MM.1S (cell line): ENCODE results near the gene IMP3.

Source experiments
- DNase-seq: peaks from one replicate; pipeline ENCODE4 v3.0.0-alpha.2; 2015
- H2AFZ ChIP-seq: fragments of 300-600 bp; sonication (generic); 2 replicates; pipeline ENCODE4 v1.6.0; 2016; ENCODE audit warnings: antibody characterized with exemption, low read length
- H3F3A ChIP-seq: fragments of 300-600 bp; sonication (generic); 2 replicates; pipeline ENCODE4 v1.6.1; 2016; ENCODE audit warnings: mild to moderate bottlenecking, antibody characterized with exemption, low read length, moderate library complexity, mixed read lengths; ENCODE audit not compliant: insufficient read depth
- H3K27ac ChIP-seq: fragments of 300-600 bp; sonication (generic); 2 replicates; pipeline ENCODE4 v1.5.1; 2016; ENCODE audit warnings: mild to moderate bottlenecking, low read length
- H3K27me3 ChIP-seq: fragments of 300-600 bp; sonication (generic); replicated peaks from 2 replicates; pipeline ENCODE4 v1.6.0; 2016; ENCODE audit warnings: low read length; ENCODE audit not compliant: insufficient read depth
- H3K36me3 ChIP-seq: fragments of 300-600 bp; sonication (generic); replicated peaks from 2 replicates; pipeline ENCODE4 v1.6.1; 2016; ENCODE audit warnings: mild to moderate bottlenecking, low read length, mixed read lengths; ENCODE audit not compliant: insufficient read depth
- H3K4me1 ChIP-seq: fragments of 300-600 bp; sonication (generic); 2 replicates; pipeline ENCODE4 v1.6.1; 2016; ENCODE audit warnings: low read length, mixed read lengths
- H3K4me2 ChIP-seq: fragments of 300-600 bp; sonication (generic); 2 replicates; pipeline ENCODE4 v1.6.0; 2016; ENCODE audit warnings: low read depth, low read length
- H3K4me3 ChIP-seq: fragments of 300-600 bp; sonication (generic); 2 replicates; pipeline ENCODE4 v1.5.1; 2016; ENCODE audit warnings: low read length, mixed read lengths
- H3K79me2 ChIP-seq: fragments of 300-600 bp; sonication (generic); 2 replicates; pipeline ENCODE4 v1.6.1; 2016; ENCODE audit warnings: mixed run types, low read length, mixed read lengths
- H3K9ac ChIP-seq: fragments of 300-600 bp; sonication (generic); 2 replicates; pipeline ENCODE4 v1.6.1; 2016; ENCODE audit warnings: low read length, mixed read lengths
- H3K9me2 ChIP-seq: fragments of 300-600 bp; sonication (generic); replicated peaks from 2 replicates; pipeline ENCODE4 v1.6.1; 2016; ENCODE audit warnings: mild to moderate bottlenecking, low read length, mixed read lengths; ENCODE audit not compliant: insufficient read depth
- H3K9me3 ChIP-seq: fragments of 300-600 bp; sonication (generic); replicated peaks from 2 replicates; pipeline ENCODE4 v1.6.1; 2016; ENCODE audit warnings: mild to moderate bottlenecking, low read length, mixed read lengths; ENCODE audit not compliant: insufficient read depth
- H4K20me1 ChIP-seq: fragments of 300-600 bp; sonication (generic); 2 replicates; pipeline ENCODE4 v1.6.1; 2016; ENCODE audit warnings: mild to moderate bottlenecking, low read length, moderate library complexity, mixed read lengths; ENCODE audit not compliant: insufficient read depth
- EZH2 ChIP-seq: fragments of 300-600 bp; sonication (generic); optimal IDR thresholded peaks from 2 replicates; pipeline ENCODE3; 2017; ENCODE audit warnings: low read depth, mild to moderate bottlenecking, antibody characterized with exemption, low read length, mixed read lengths
- EZH2phosphoT487 ChIP-seq: fragments of 300-600 bp; sonication (generic); IDR thresholded peaks from 2 replicates; pipeline ENCODE4 v1.6.1; 2018; ENCODE audit warnings: antibody characterized with exemption, low read length
- TF ChIP-seq, protein P1 (sequence below): fragments of 300-600 bp; sonication (generic); IDR thresholded peaks from 2 replicates; pipeline ENCODE4 v1.5.1; 2016; ENCODE audit warnings: antibody characterized with exemption, low read length, mixed read lengths

Gene IMP3

GRCh38 chr15:75648156-75649000, 8.4 kb upstream of the IMP3 start:
- TF ChIP-seq EZH2 = no peak
- TF ChIP-seq, protein P1, sequence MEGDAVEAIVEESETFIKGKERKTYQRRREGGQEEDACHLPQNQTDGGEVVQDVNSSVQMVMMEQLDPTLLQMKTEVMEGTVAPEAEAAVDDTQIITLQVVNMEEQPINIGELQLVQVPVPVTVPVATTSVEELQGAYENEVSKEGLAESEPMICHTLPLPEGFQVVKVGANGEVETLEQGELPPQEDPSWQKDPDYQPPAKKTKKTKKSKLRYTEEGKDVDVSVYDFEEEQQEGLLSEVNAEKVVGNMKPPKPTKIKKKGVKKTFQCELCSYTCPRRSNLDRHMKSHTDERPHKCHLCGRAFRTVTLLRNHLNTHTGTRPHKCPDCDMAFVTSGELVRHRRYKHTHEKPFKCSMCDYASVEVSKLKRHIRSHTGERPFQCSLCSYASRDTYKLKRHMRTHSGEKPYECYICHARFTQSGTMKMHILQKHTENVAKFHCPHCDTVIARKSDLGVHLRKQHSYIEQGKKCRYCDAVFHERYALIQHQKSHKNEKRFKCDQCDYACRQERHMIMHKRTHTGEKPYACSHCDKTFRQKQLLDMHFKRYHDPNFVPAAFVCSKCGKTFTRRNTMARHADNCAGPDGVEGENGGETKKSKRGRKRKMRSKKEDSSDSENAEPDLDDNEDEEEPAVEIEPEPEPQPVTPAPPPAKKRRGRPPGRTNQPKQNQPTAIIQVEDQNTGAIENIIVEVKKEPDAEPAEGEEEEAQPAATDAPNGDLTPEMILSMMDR = no peak
- TF ChIP-seq EZH2phosphoT487 = no peak
- no peaks in the 10 kb centered on the region for H3K79me2 ChIP-seq
- peak overlapping the region; percentile 39; the same call in 1 of the 2 replicates for H3K9ac ChIP-seq
- no peaks in the 10 kb centered on the region for H3K9me3 ChIP-seq
- H3K9me2 ChIP-seq = no peaks in the 10 kb centered on the region
- no peaks in the 10 kb centered on the region for H3K36me3 ChIP-seq
- peak overlapping the region; percentile 93 for H3K4me2 ChIP-seq
- peak overlapping the region; percentile 96 for H2AFZ ChIP-seq
- H3K4me3 ChIP-seq = peak overlapping the region; percentile 87
- DNase-seq = no peak
- no peaks in the 10 kb centered on the region for H4K20me1 ChIP-seq
- H3K27me3 ChIP-seq = peaks cover 33% of the 10 kb centered on the region
- H3K4me1 ChIP-seq = no peaks in the 10 kb centered on the region
- no peak overlapping the region for H3K27ac ChIP-seq
- H3F3A ChIP-seq = no peaks in the 10 kb centered on the region

GRCh38 chr15:75647370-75648155, 7.5 kb upstream of the IMP3 start, which contains the start of gene SNX33:
TSS of gene SNX33 (plus strand) at chr15:75647912. CDS start at chr15:75649103, 1,191 bp downstream.
- peak within 1 kb of the TSS; percentile 93 for H3K4me2 ChIP-seq
- H3K79me2 ChIP-seq = no peaks in the 10 kb centered on the region
- DNase-seq = peak; percentile 25
- H3K27ac ChIP-seq = no peak within 1 kb of the TSS
- peak within 1 kb of the TSS; percentile 39; the same call in 1 of the 2 replicates for H3K9ac ChIP-seq
- no peaks in the 10 kb centered on the region for H3K9me2 ChIP-seq
- peak within 1 kb of the TSS; percentile 96 for H2AFZ ChIP-seq
- H3K4me1 ChIP-seq = no peaks in the 10 kb centered on the region
- TF ChIP-seq EZH2 (no peak), EZH2phosphoT487 (no peak)
- TF ChIP-seq, protein P1 = peak; percentile 50
- no peaks in the 10 kb centered on the region for H3K9me3 ChIP-seq
- H4K20me1 ChIP-seq = no peaks in the 10 kb centered on the region
- H3K4me3 ChIP-seq = peak within 1 kb of the TSS; percentile 87
- H3K36me3 ChIP-seq = no peaks in the 10 kb centered on the region
- H3F3A ChIP-seq = no peaks in the 10 kb centered on the region
- peaks cover 33% of the 10 kb centered on the region for H3K27me3 ChIP-seq

DNA sequence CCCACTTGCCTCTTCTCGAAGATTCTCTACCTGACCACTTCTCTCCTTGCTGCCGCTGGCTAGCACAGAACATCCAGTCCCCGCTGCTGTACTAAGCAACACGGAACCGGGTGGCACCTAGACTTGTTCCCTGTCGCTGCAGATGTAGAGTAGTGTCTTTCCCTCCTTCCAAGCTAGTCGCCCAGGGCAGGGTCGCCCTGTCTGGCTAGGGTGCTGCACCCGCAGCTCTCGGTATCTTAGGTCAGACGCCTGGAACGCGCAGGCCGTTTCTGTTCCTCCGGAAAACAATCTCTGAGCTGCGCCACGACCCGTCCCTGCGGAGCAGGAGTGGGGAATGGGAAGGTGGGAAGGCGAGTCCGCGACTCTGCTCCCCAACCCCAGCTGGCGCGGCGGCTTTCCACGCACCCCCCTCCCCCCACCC, 6.9 kb upstream of the IMP3 start:
- H3K4me2 ChIP-seq = peak overlapping the region; percentile 93
- H3K9me3 ChIP-seq = no peaks in the 10 kb centered on the region
- peak overlapping the region; percentile 96 for H2AFZ ChIP-seq
- H3K9ac ChIP-seq = peak overlapping the region; percentile 39; the same call in 1 of the 2 replicates
- no peaks in the 10 kb centered on the region for H3K9me2 ChIP-seq
- TF ChIP-seq EZH2phosphoT487 = no peak
- no peak for TF ChIP-seq EZH2
- TF ChIP-seq, protein P1 = no peak
- H3K36me3 ChIP-seq = no peaks in the 10 kb centered on the region
- peaks cover 33% of the 10 kb centered on the region for H3K27me3 ChIP-seq
- no peak for DNase-seq
- H3K27ac ChIP-seq = no peak overlapping the region
- peak overlapping the region; percentile 87 for H3K4me3 ChIP-seq
- no peaks in the 10 kb centered on the region for H3F3A ChIP-seq
- no peaks in the 10 kb centered on the region for H4K20me1 ChIP-seq
- H3K79me2 ChIP-seq = no peaks in the 10 kb centered on the region
- no peaks in the 10 kb centered on the region for H3K4me1 ChIP-seq
